Smooth muscle cell of the brain vasculature (primary cell): ENCODE data around the gene MAP4K4.

Source experiments
- DNase-seq: peaks from one replicate; pipeline ENCODE4 v3.0.0-alpha.2; 2012; ENCODE audit warnings: low read depth, low spot score

MAP4K4 gene

DNA sequence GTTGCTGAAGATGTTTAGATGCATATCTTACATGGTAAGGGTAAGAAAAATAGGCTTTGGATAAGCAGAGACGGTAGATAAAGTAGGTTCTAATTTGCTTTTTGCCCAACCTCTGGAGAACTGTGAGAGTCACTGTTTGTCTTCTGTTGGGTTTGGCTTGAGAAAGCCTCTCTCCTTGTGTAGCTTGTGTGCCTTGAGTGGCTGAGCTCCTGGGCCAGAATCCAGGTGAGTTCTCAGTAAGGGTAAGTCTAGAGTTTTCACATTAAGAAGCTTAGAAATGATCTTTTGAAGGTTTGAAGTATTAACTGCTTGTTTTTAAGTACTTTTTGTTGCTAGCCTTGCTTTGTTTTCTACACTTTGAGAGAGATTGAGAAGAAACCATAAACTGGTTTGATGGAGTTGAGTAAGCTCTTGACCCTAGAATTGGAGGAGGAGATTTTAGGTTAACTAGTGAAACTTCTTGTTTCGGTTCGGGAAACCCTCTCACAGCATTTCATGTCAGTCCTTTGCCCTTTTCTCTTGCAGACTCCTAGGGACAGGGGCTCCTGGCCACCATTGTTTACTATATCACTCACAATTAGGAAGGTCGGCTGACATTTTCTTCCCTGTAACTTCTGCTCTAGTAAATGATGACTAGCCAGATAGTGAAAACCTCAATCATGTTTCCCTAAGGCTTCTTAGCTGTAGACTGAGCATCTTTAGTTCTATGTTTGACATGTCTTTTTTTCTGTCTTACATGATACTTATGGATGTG, 26.0 kb downstream of the MAP4K4 start:
- no peak for DNase-seq

DNA sequence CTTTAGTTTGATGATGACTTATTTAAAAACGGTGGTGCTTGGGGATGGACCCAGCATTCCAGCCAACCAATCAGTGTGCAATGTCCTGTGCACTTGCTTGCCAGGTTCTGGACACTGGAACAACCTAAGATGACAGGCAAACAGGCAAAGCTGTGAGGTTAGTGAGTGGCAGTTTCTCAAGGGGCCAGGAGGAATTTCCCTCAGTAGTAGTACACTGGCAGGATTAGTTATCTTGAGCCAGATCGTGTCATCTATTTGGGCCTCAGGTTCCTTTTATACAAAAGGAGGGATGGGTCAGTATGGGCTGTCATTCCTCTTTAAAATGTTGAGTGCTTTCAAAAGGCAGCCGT, 26.6 kb downstream of the MAP4K4 start:
- DNase-seq, result no peak

DNA sequence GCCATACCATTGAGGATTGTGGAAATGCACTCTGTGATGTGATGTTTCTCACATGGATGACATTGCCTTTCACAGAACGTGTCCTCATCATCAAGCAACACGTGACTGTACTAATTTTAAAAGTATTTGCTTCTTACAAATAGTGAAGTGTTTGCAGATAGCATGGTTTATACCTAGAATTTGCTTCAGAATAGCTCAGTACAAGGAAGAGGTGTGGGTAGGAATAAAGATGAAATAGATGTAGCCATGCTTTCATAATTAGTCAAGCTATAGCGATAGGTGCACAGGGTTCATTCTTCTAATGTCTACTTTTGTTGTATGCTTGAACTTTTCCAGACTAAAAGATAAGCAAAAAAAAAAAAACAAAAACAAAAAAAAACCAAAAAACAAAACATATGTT, 27.5 kb downstream of the MAP4K4 start:
- DNase-seq, result no peak

DNA sequence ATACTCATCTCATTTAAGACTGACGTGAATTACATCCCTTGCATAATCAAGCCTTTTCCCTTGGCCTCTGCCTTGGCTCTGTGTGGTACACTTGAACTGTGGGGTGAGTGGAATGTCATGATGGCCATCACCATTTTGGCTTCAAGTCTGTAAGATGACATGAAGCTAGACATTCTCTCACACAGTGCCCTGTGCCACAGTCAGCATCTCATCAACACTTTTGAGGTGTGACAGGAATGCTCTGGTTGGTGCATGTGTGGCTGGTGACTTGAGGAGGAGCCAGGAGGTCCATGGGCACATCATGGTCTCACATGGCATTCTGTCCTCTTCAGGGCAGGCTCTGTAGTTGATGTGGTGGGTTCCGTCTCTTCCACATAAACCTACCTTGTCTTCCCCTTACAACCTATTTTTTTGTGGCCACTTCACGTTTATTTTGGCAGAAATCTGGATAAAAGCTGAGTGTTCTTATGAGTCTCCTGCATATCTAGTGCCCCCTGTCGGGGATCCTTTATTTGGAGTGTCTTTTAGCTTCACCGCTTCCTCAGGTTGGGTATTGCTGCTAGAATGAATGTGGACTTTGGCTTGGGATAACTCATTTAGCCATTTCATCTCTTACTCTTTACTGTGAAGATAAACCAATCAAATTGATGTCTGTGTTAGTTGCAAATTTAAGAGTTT, 28.1 kb downstream of the MAP4K4 start:
- DNase-seq, result no peak

DNA sequence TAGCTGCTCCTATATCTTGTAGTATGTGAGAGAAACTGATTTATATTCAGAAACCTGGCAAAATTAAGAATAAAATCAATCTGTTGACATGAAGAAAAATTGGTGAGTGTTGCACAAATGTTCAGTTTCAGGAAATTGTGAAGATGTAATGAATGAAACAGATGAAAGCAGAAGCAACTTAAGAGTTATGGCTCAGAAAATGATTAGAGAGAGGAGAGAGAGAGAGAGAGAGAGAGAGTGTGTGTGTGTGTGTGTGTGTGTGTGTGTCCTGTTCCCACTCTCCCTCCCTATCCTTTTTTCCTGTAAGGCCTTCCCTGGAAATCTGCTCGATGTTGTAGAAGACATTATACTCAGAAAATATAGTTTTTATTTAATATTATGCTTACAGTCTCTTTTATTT, 31.4 kb downstream of the MAP4K4 start:
- DNase-seq, result no peak

DNA sequence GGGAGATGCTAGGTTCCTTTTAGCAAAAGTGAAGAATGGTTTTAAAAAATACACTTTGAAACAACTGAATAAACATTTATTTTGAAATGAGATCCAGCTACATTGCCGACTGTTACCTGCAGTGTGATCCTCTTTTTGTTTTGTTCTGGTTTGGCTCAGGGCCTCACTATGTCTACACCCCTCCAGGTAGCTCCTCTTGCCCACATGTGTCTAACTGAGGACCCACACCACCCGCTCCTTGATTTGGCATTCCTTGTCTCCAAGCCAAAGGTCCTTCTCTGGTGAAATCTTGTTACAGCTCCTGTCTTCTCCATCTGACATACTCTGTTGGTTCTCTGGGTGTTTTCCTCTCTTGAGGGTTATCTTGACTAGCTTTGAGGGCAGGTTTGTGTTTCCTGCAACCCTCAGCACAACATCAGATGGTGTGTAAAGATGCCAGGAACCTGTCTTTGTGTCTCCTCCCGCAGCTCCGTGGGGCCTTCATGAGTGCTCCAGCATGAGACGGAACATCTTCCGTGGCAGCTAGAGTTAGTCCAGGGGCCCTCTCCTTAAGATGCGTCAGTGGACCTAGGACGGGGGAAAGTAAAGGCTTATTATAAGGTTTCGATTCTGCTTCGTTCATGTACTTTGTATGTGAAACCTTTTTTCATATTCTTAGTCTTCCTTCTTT, 32.1 kb downstream of the MAP4K4 start:
- no peak for DNase-seq

DNA sequence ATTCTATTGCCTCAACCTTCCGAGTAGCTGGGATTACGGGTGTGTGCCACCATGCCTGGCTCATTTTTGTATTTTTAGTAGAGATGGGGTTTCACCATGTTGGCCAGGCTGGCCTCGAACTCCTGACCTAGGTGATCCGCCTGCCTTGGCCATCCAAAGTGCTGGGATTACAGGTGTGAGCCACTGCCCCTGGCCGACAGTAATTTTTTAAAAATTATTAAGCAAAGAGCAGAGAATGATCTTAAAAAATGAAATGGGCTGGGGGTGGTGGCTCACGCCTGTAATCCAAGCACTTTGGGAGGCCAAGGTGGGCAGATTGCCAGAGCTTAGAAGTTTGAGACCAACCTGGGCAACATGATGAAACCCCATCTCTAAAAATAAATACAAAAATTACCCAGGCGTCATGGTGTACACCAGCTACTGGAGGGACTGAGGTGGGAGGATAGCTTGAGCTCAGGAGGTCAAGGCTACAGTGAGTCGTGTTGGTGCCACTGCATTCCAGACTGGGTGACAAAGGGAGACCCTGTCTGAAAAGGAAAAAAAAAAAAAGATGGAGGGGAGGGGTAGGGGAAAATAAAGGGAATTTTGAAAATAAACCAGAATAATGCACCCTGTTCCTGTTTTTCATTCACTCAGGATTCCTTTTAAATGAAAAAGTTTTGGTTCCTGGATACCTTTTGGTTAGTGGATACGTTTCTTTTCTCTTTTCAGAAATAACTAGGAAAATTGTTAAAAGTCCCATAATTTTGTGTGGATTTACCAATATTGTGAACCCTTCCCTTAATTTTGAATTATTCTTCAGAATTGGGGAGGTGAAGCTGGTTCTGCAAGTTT, 33.9 kb downstream of the MAP4K4 start:
- DNase-seq, result no peak

DNA sequence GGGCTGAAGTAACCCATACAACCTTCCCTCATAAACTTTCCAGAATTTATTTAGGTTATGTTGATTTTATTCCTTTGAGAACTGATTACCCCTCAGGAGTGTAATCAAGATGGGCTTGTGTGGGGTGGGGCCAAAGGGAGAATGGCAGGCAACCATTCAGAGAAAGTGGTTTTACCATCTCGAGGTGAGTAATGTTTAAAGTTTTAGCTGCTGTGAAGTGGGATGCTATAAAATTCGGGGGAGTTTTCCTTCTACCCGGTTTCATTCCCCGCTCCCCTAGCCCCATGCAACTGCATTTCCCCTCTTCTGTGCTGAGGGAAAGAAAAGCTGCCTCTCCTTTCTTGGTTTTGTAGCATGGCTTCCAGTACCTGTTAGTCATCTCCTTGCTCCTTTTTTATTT, 34.7 kb downstream of the MAP4K4 start:
- no peak for DNase-seq

DNA sequence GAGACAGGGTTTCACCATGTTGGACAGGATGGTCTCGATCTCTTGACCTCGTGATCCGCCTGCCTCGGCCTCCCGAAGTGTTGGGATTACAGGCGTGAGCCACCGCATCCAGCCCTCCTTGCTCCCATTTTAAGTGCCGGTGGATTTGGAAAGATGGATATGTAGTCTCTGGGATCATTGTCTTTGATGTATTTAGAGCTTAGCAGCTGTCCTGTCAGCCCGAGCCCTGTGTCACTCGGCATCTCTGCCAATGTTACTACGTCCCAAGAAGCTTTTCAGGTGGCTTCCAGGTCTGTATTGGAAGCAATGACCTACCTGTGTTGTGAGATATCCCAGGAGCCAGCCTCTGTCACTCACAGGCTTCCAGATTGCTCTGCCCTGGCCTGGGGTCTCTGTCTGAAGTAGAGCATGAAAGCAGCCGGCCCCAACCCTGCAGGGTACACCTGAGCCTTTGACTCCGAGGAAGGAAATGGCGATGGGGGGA, 35.3 kb downstream of the MAP4K4 start:
- no peak for DNase-seq

DNA sequence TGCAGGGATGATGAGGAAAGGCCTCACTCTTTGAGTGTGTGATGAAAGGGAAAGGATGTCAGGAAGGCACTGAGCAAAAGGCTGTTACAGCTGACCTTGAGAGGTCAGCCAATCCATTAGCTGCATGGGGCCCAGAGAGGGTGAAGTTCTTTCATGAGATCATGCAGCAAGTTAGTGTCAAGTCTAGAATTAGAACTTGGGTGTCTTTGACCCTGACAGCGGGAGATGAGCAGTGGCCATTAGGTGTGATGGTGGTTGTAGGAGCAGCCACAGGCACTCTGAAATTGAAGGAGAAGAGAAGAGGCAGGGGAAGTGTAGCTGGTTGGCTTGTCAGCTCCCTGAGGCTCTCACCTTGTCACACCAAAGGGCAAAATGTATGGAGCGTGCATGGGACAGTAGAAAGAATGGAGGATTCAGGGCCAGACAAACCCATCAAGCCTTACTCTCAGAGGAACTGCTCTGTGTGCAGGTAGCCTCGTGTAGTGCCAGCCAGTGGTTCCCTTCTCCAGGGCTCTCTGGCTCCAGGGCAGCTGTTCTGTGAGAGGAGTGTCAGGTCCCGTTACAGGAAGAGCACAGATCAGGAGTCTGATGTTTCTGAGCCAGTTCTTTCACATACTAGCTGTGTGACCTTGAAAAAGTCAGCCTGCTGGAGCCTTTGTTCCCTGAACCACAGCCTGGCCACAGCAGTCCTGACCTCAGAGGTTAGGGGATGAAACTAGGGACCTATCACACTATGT, 35.9 kb downstream of the MAP4K4 start:
- DNase-seq, result no peak

DNA sequence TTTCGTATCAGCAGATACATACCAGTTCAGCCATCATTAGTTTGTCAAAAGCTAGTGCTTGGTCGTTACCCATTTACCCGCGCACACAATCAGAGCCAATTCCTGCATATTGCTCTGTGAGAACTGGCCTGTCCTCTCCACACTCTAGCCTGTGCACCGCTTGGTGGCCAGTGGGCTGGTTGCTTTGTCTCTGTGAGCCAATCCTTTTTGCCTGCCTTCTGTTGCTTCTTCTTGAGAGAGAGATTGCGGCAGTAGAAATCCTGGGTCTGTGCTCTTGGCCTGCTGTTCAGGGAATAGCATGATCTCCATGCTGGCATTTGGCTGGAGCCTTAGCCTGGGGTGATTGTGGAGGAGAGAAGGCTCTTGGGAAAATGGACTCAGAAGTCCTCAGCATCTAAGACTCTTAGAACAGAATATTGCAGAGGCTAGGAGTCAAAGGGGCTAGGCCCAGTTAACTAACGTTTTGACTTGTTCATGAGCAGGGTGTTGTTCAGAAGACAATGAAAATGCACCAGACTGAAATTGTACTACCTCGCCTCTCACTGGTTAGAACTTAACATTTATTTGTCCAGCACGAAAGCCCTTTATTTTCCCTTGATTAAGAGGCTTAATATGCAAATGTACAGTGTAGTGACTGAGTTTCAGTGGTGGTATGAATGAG, 37.1 kb downstream of the MAP4K4 start:
- DNase-seq, result no peak

DNA sequence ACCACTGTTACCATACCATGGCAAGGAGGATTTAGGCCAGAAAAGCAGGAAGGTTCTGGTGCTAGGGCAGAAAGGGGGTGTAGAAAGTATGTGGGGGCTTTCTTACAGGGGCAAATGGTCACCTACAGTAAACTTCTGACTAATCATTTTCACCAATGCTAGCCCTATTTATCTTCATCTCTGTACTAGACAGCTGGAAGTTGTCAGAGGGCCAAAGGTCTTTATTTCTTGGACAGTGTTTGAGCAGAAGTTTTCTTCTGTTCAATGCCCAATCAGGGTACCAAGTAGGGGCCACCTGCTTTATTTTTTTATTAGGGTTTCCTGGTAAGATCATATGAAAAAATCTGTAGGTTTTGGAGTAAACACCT, 37.6 kb downstream of the MAP4K4 start:
- DNase-seq, result no peak

DNA sequence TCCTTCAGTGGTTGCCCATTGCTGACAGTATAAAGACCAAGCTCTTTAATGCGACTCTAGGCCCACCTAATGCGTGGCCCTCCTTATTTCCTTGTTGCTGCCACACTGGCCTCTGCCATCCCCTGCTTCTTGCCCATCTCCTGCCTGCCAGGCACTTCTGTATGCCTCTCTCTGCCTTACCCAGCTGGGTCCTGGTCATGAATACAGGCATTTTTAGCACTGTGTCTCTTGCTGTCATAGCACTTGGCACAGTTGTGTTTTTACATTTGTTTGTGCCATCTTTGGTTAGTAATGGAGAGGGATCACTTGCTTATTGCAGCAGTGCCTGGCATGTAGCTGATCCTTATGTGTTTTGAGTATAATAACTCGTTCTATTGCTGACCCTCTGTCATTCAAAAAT, 38.7 kb downstream of the MAP4K4 start:
- no peak for DNase-seq

DNA sequence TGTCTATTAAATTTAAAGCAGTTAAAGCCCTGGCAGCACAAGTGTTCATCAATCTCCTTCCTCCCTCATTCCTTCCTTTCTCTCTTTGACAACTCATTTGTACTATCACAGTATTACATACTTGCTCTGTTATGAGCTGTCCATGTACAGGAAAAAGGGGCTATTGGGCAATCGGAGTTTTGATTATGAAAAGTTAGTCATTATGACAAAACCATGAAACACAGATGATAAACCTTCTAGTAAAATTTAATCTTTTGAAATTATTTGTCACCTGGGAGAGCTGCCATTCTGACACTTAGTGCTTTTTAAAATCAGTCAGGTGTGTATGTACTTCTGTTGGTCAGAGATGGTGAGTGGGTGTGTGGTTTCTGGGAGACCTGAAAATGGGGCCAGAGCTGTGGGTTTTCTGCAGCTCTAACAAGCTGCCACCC, 39.4 kb downstream of the MAP4K4 start:
- no peak for DNase-seq

DNA sequence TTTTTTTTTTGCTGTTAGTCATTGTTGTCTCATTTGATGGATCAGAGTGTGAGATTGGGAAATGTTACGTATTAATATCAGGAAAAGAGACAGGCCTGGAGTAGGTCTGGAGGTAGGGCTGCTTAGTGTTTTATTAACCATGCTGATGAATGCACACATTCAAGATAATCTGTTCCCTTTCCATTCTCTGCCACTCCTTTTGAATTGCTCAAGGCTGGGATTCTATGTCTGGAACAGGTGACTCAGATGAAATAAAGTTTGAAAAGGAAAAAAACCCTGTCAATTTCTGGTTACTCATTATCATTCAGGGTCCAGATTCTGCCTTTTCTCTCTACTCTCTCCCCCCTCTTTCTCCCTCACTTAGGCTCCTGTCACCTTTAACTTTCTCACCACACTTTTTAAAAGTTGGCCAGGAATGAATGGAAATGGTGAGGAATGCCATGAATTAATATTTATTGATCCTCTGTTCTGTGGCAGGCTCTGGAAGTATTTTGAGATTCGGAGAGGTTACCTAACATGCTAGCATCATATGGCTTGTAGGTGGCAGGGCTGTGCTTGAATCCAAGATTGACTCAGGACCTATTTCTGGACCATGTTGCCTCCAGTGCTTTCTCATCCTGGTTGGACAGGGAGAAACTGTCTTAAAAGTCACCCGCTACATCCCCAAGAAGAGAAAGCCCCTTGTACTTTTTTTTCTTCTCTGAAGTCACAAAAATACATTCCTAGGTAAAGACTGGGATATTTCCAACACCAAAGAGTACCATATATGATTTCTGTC, 40.2 kb downstream of the MAP4K4 start:
- no peak for DNase-seq

DNA sequence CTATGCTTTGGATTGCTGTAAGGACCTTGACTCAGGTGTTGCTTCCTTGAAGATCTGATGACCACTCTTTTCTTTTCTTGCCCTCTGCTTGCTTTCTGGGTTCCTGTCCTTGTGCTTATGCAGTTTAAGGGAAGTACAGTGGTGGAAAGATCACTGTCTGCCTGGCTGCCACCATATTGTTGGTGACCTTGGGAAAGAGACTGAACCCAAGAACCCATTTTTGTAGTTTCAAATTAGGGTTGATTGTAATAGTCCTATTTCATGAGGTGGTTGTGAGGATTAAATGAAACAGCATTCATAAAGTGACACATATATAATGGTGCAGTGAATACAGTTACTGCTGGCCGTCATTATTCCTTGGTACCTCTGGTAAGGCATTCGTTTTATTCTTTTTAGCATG, 41.1 kb downstream of the MAP4K4 start:
- no peak for DNase-seq

DNA sequence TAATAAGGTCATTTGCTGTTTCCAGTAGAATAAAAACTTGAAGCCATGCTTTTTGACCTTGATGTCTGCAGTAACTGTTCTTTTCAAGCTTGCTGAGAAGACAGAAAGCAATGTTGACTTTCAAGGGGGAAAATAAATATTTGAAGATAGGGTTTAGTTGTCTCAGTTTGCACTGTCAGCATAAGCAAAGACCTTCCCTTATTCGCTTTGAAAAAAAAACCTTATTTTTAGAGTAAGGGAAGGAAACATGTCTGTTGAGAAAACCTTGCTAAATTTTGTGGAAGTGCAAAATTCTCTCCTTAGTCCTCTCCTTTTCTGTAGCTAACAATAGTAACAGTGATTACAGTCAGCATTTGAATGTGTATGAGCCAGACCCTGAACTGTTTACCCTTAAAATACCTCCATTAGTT, 43.1 kb downstream of the MAP4K4 start:
- DNase-seq, result no peak

DNA sequence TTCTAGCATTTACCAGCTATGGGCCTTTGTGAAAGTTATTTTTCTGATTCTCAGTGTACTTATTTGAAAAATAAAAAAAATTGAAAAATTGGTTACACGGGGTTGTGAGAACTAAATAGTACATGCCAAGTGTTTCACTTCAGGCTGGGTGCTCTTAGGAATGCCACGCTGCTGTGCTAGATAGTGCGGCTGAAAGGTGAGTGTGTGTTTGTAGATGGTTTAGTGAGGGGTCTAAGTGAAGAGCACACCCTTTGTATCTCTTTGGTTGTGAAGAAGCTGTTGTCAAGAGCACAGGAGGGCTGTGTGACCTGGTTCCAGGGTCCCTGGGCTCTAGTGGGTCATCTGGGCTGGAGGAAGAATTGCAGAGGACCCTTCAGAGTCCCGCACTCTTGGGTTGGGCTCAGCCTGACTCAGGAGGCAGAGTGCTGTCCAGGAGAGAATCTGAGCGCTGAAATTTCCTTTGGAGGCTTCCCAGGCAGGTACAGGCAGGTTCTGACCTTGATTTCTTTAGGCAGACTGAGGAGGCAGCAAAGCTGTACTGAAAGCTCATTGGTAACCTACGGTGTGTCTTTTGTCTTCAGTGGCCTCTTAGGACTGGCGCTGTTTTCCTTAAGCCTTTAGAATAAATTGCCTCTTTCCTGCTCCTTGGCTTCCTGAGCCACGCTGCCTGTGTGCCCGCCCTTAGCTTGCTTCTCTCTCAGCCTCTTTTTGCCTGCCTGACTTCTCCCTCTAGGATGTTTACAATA, 44.4 kb downstream of the MAP4K4 start:
- DNase-seq, result no peak

DNA sequence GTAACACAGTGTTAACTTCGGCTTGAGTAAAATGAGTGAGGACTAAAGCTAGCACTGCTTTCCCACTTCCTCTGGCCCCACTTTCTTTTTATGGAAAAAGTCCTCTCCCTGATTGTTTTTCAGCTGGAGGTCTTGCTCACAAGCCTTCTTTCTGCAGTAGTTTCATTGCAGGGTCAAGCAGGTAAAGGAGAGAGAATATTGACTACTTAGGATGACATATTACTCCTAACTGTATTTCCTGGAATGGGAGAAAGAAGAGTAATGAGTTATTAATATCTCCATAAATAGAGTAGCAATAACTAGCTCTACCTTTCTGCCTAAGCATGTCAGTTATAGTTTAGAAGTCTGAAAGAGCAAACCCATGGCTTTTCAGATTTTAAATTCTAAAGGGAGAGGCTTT, 45.0 kb downstream of the MAP4K4 start:
- DNase-seq, result no peak
